Breast epithelium (tissue), 3 donors: ENCODE results near the gene ATP6V1B1.

Experiments
- POLR2A ChIP-seq: fragments of 450-650 bp; IDR thresholded peaks from one replicate; pipeline ENCODE4 v1.6.1; 2016; ENCODE audit warnings: antibody characterized with exemption, mild to moderate bottlenecking, moderate library complexity
- POLR2AphosphoS5 ChIP-seq, 3 donors: sonication (generic); formaldehyde crosslinking; IDR thresholded peaks; one replicate each; pipeline ENCODE4 v1.6.1; 2017; ENCODE audit warnings: antibody characterized with exemption in 3 of 3
- TF ChIP-seq, protein P1 (sequence below), 3 donors: fragments of 450-650 bp; IDR thresholded peaks; one replicate each; pipeline ENCODE4 v1.5.1; 2016 to 2017; ENCODE audit warnings: antibody characterized with exemption in 3 of 3, mild to moderate bottlenecking in 3 of 3, moderate library complexity in 3 of 3

DNA sequence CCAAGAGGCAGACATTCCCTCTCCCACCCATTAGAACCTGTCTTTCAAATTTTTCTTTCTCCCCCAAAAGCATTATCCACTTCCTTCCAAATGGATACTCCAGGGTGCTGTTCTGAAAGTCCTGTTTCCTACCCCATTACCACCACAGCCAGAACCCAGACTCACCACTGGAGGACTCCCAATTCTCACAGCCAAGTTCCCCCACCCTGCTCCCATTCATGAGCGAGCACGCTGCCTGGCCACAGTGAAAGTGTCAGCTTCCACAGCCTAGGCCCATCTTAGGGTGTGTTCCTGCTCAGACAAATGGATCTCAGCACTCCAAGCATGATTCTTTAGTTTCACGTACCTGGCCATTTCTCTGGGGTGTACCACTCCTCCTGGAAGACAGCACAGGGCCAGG, 38.9 kb downstream of the ATP6V1B1 start:
- TF ChIP-seq, protein P1, sequence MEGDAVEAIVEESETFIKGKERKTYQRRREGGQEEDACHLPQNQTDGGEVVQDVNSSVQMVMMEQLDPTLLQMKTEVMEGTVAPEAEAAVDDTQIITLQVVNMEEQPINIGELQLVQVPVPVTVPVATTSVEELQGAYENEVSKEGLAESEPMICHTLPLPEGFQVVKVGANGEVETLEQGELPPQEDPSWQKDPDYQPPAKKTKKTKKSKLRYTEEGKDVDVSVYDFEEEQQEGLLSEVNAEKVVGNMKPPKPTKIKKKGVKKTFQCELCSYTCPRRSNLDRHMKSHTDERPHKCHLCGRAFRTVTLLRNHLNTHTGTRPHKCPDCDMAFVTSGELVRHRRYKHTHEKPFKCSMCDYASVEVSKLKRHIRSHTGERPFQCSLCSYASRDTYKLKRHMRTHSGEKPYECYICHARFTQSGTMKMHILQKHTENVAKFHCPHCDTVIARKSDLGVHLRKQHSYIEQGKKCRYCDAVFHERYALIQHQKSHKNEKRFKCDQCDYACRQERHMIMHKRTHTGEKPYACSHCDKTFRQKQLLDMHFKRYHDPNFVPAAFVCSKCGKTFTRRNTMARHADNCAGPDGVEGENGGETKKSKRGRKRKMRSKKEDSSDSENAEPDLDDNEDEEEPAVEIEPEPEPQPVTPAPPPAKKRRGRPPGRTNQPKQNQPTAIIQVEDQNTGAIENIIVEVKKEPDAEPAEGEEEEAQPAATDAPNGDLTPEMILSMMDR (IDR thresholded peaks at IDR 0.05), result no peak
- TF ChIP-seq POLR2A, result no peak
- no peak for TF ChIP-seq POLR2AphosphoS5 (IDR thresholded peaks at IDR 0.05)
